ENCODE results near the gene IGSF10.
A peak's percentile ranks its signal among the peaks of the same experiment; 100 is the strongest.

IGSF10 gene

DNA sequence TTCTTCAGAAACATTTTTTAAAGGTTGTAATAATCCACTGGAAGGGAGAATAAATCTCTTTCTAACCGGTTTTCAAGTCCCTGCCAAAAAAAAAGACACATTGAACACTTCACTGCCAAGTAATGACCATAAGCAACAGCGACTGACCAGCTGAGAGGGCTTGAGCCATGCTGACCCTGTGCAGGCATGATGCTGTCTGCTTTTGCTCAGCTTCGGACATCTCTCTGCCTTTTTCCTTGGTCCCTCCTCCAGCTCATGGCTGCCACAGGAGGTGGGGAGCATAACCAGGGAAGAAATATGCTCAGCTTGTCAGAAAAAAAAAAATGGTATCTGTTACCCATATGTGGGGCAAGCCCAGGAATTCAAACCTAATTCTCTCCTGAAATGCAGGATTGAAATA lies 1.5 kb downstream of the IGSF10 start:
- no peak for DNase-seq

DNA sequence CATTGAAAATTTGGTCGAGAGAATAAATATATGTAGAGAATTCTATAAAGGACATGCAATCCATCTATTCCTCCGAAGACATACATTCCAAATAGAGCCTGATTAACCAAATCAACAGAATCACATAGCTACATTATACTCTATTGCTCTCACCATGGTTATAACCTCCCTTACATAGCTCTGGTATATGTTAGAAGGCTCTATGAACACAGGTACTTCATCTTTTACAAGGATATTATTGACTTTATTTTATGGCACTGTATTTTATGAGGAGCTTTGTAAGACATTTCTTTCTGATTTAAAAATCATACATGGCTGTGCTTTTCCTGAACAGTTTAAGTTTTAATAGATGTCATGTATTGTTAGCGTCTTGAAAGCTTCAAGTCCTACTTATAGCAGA lies 4.8 kb downstream of the IGSF10 start:
- DNase-seq, result no peak

DNA sequence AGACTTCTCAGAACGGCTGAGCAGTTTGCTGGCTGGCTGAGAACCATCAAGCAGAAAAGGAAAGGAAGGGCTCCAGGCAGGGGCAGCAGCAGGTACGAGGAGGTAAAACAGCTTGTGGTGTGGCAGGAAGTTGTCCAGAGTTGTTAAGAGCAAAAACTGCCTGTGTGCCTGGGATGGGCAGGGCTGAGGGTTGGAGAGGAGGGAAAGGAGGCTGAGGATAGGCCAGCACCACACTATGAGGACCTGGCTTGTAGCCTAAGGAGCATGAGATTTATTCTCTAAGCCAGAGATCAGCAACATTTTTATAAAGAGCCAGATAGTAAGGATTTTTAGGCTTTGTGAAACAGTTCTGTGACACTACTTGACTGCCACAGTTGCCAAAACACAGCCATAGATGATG lies 8.0 kb downstream of the IGSF10 start:
- DNase-seq, result no peak

DNA sequence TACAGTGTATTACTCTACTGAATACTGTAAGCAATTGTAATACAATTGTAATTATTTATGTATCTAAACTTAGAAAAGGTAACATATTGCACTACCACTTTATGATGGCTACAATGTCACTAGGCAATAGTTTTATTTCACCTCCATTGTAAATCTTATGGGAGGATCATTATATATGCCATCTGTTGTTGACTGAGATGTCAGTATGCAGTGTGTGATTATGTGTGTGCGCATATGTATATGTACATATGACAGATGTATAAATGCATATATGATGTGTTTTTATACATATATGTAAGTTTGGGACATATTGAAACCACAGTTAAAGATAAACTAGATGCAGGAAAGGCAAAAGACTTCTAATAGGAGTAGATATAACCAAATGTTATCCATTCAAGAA lies 8.5 kb downstream of the IGSF10 start:
- no peak for DNase-seq

DNA sequence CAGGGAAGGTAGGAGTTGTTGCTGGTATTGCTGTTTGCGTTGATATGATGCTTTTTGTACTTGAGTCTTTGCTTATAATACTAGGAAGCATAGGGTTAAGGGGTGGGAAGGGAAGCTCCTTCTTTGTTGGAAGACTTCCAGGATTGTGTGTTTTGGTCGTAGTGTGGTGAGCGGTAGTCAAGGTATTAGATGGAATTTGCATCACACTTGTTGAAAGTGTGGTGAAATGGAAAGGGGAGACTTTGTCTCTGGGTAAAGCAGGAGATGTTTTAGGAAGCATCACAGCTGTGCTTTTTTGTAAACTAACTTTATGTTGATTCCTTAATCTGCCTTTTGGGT lies 14.9 kb downstream of the IGSF10 start:
- DNase-seq, result no peak

- DNase-seq, result no peak
These were observed 15.4 kb downstream of the IGSF10 start for GRCh38 chr3:151445273-151446001.

DNA sequence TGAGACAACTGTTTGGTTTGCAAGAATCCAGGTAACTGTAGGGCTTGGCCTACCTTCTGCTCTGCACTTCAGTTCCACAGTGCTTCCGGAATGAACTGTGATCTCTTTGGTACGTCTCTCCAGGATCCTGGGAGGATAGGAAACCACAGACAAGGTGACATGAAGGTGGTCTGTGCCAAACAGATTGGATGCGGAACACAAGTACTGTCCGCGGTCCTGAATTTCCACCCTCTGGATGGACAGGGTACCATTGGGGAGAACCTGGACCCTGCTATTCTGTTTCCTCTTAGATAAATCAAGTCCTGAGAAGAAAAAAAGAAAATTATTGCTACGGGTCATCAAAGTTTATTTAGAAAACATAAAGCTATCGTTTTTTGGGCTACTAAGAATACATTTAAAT lies 17.3 kb downstream of the IGSF10 start:
- no peak for DNase-seq

- no peak for DNase-seq
These were observed 19.9 kb downstream of the IGSF10 start for GRCh38 chr3:151440940-151441339.

- DNase-seq, result peak; percentile 45
These were observed 21.2 kb downstream of the IGSF10 start for GRCh38 chr3:151439652-151440125.

GRCh38 chr3:151437906-151438305 lies 23.0 kb downstream of the IGSF10 start:
- DNase-seq, result no peak

GRCh38 chr3:151436675-151437446 lies 24.0 kb downstream of the IGSF10 start:
- DNase-seq, result no peak

DNA sequence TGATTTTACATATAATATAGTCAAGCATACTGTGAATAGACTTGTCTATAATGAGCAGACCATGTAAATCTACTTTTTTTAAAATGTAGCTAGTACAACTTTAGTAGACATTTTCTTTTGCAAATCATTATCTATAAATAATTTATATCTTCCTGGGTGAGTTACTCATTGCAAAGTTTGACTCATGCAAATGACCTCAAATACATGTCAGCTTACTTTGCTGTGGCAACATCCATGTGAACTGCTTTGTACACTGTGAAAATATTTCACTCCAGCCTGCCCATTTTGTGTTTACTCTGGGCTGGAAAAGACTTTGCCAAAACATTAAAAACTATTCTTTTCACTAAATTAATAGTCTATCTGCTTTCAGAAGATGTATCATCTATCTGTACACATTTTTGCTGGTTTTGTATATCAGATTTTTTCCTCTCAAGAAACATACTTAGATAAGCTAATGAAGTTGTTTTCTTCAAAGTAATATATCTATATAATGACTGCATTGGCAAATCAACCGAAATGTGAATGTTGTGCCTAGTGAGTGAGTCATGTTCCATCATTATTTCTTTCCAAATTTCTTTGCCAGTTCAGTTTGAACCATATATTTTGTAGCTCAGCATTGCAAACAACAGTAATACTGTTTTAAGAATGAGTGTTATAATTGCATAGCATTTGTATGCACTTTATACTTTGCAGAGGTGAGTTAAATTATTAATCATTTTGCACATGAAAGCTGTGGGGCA lies 26.5 kb downstream of the IGSF10 start:
- DNase-seq, result no peak

- DNase-seq, result no peak
These were observed 28.1 kb downstream of the IGSF10 start for GRCh38 chr3:151432616-151433372.

- no peak for DNase-seq
These were observed 28.9 kb downstream of the IGSF10 start for GRCh38 chr3:151431940-151432339.

DNA sequence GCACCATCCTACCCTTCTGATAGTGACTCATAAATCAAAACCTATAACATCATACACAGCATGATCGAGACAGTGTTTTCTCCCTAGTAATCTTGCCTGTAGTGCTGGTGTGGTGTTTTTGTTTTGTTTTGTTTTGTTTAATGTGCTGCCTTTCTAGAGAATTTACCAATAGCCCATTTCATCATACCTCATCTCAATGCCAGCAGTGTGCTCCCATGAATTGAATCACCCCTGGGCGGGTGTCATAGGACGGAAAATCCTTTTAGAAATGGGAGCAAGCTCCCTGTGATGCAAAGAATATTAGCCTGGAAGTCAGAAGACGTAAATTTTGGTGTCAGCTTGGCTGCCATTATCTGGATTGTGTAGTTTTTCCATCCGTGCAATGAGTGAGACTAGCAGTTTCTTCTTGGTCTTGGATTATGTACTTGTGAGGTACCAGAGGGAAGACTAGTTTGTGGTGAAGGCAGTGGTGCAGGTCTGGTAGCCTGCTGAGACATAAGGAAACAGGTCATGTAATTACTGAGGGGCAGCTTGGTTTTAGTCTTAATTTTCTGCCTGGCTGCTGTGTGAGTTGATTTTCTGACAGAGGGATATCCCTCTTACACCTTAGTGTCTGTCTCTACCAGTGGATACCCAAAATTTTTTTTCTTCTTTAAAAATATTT lies 29.9 kb downstream of the IGSF10 start:
- no peak for DNase-seq

DNA sequence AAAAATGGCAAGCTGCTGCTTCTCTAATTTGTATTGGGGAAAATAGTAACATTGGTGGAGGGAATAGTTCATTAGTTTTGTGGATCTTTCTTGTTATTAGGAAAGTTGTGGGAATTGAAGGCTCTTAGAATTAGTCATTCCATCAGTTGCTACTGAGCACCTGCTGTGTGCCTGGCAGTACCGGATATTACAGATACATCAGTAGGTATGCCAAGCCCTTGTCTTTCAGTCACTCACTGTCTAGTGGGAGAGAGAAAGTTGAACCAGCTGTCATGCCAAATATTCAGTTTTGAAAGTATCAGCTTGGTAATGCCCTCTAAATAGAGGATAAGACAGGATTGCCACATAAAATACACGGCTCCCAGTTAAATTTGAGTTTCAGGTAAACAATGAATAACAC lies 32.5 kb downstream of the IGSF10 start:
- no peak for DNase-seq

GRCh38 chr3:151426341-151426657 lies 34.6 kb downstream of the IGSF10 start:
- no peak for DNase-seq

DNA sequence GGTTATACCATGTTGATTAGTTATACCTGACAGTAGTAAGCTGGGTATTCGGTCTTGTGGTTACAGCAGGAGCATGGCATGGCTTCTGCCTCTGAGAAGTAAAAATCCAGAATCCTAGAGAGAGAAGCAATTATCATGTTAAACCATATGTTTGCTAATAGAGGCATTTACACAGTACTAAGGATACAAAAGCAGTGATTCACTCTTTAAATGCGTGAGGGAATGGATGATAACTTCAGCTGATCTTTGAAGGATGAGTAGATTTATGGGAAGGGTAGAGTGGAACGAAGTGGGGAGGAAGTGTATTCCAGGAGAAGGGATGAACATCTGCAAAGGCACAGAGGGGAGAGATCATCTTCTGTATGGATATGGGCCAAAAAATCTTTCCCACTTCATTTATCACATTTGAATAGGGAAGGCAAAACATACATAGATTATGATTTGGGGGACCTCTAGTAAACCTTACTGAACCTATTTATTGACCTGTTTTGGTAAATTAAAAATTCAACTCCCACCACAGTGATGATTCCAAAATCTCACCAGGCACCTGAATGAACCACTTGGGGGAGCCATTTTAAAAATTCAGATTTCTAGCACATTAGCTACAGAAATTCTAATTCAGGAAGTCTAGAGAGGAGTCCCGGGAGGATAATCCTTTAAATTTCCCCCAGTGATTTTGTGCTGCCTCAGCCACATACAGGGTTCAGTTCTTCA lies 35.1 kb downstream of the IGSF10 start:
- no peak for DNase-seq

DNA sequence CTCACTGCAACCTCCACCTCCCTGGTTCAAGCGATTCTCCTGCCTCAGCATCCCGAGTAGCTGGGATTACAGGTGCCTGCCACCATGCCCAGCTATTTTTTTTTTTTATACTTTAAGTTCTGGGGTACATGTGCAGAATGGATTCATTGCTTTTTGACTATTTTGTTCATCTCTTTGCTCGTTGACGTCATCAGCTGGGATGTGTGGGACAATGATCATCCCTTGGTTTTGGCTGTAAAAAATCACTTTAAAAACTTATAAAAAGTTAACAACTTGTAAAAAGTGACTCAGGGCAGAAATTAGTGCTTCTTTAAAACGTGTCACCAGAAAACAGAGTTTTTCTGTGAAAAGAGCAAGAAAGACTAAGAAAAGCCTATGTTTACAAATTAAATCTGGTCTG lies 37.8 kb downstream of the IGSF10 start:
- no peak for DNase-seq

DNA sequence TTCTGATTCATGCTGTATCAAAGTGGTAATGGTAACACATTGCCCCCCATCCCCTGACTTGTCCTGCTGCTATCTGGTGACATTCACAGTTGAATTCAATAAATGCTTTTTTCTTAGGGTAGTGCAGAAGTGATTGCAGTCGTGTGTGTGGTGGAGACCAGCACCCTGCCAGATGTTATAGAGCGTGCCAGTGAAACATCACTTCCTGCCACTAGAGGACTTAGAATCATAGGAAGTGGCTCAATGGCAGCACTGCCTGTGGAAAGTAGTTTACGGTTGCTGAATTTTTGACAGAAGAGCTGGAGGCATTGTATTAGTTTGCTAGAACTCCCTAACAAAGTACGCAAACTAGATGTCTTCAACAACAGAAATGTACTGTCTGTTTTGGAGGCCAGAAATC lies 38.9 kb downstream of the IGSF10 start:
- DNase-seq, result no peak

DNA sequence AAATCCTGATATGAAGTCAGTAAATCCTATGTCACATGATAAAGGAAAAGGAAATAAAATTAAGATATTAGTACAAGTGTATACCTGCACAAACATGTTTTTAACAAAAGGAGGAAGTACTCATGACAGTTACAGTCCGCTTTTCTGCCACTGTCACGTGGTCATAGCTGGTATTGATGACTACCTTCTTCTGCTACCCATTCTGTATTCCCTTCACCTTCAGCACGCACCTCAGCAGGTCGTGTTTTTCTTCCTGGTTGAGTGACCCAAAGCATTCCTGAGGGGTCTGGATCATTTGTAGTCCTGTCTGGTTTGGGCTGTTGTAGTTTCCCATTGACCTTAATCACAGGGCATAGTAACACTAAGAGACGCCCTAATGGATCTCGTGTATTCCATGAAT lies 41.1 kb downstream of the IGSF10 start:
- no peak for DNase-seq

- DNase-seq, result no peak
These were observed 45.6 kb downstream of the IGSF10 start for GRCh38 chr3:151415289-151415688.

All from NCI-H1092 treated with DMSO at 0.1 percent for 48 hours (cell line).